Vagina (tissue), 2 donors: Measurements from ENCODE around the gene BAZ2B.

ENCODE experiments used
- POLR2A ChIP-seq, 2 donors: fragments of 450-650 bp; IDR thresholded peaks; one replicate each; pipeline ENCODE4 v1.6.1; 2017; ENCODE audit warnings: antibody characterized with exemption in 2 of 2, mild to moderate bottlenecking in 2 of 2, moderate library complexity in 2 of 2
- POLR2AphosphoS5 ChIP-seq, 2 donors: sonication (generic); formaldehyde crosslinking; IDR thresholded peaks; one replicate each; pipeline ENCODE4 v1.9.0; 2017; ENCODE audit warnings: antibody characterized with exemption in 2 of 2, mild to moderate bottlenecking in 2 of 2, low read depth in 1 of 2; ENCODE audit not compliant: insufficient read depth in 1 of 2
- TF ChIP-seq, protein P1 (sequence below), 3 experiments: fragments of 450-650 bp in 2 of 3; fragments of 200-600 bp in 1 of 3; sonication (generic) in 1 of 3; IDR thresholded peaks; one replicate each; pipeline ENCODE4 v1.5.1; 2017 to 2019; ENCODE audit warnings: antibody characterized with exemption in 3 of 3, mild to moderate bottlenecking in 2 of 3, moderate library complexity in 2 of 3

DNA sequence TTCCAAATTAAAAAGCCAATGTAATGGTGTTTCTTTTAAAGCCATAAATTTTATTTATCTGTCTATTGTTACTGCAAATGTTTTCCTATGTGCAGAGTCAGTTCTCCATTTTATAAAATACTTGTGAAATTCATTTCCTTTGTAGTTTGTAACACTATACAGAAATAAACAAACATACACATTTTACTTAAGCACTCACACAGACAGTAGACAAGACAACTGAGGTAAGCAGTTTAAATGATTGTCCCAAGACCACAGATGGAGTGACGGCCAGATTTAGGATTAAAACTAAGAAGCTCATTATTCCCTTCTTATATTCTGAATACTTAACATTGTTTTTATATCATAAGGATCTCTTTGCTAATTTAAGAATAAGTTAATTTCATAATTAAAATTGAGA lies 100.9 kb downstream of the BAZ2B start:
- TF ChIP-seq POLR2AphosphoS5 (IDR thresholded peaks at IDR 0.05; ENCODE audit: insufficient read depth in 1 of 2, low read depth in 1 of 2) (no peak), POLR2A (IDR thresholded peaks at IDR 0.05) (no peak)
- TF ChIP-seq, protein P1, sequence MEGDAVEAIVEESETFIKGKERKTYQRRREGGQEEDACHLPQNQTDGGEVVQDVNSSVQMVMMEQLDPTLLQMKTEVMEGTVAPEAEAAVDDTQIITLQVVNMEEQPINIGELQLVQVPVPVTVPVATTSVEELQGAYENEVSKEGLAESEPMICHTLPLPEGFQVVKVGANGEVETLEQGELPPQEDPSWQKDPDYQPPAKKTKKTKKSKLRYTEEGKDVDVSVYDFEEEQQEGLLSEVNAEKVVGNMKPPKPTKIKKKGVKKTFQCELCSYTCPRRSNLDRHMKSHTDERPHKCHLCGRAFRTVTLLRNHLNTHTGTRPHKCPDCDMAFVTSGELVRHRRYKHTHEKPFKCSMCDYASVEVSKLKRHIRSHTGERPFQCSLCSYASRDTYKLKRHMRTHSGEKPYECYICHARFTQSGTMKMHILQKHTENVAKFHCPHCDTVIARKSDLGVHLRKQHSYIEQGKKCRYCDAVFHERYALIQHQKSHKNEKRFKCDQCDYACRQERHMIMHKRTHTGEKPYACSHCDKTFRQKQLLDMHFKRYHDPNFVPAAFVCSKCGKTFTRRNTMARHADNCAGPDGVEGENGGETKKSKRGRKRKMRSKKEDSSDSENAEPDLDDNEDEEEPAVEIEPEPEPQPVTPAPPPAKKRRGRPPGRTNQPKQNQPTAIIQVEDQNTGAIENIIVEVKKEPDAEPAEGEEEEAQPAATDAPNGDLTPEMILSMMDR (IDR thresholded peaks at IDR 0.05) = no peak
